HG02970 (cell line): Measurements from ENCODE around the gene LRRC45.

Source experiments
- ATAC-seq: cut with Tn5 transposase; IDR thresholded peaks from one replicate; pipeline ENCODE4 v1.9.1; 2021; ENCODE audit warnings: mild to moderate bottlenecking, moderate library complexity, moderate number of reproducible peaks; ENCODE audit not compliant: unreplicated experiment, low FRiP score

LRRC45 gene

DNA sequence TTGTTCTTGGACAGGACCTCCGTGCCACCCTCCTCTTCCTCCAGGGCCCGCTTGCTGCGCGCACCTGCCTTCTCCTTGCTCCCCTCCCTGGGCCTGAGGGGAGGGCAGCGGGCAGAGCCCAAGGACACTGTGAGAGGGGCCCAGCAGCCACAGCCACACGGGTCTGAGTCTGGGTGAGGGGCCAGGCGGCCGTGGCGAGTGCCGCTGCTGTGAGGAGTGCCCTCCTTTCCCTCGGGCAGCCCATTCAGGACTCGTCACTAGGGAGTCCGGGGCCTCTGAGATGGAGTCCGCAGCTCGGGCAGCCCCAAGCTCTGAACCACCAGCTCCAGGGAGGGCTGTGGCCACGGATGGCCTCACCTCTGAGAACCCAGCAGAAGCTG, 36.9 kb downstream of the LRRC45 start:
- no peak for ATAC-seq

DNA sequence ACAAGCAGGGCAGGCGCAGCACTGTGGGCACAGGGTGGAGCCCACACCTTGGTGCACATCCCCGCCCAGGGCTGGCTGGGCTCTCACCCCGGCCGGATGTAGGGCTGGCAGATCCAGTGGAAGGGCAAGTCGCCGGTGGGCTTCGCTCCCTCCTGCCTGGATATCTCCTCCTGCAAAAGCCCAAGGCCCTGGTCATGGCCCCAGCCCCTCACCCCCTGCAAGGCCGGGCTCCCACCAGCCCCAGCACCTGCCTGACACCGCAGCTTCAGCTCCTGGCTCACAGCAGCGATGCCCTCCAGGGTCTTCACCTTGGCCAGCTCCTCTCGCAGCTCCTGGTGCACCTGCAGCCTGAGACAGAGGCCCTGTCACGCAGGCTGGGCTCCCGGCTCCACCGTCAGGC, 37.5 kb downstream of the LRRC45 start:
- ATAC-seq: no peak

DNA sequence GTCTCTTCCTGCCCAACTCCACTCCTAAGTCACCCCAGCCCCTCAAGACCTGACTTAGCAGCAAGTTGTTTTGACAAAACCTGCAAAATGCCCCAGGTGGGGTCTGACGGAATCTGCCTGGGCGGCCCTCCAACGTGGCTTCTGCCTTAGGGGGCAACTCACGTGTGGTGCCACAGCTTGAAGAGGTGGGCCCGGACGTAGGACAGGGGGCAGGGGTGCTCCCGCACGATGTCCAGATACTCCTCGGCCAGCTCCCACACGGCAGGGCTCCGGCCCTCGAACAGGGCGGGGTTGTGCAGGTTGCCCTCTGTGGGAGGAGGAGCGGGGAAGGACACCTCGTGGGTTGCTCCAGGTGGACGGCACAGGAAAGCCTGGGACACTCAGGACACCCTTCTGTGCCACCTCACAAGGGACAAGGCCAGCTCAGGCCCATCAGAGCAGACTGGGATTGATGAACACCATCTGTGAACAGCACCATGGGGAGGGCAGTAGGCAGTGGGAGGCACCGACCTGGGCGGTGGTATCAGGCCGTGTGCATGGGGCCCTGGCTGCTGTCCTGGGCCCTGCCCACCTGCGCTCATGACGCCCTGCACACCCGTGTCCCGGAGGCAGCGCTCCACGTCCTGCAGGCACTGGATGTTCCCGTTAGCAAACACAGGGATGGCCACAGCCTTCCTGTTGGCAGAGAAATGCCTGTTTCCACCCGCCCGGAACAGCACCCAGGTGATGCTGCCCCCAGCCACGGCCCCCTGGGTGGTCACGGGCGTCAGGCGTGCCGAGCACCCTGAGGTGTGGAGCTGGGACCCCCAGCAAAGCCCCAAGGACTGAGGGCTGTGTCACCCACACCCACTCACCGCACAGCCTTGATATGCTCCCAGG, 38.2 kb downstream of the LRRC45 start:
- no peak for ATAC-seq

DNA sequence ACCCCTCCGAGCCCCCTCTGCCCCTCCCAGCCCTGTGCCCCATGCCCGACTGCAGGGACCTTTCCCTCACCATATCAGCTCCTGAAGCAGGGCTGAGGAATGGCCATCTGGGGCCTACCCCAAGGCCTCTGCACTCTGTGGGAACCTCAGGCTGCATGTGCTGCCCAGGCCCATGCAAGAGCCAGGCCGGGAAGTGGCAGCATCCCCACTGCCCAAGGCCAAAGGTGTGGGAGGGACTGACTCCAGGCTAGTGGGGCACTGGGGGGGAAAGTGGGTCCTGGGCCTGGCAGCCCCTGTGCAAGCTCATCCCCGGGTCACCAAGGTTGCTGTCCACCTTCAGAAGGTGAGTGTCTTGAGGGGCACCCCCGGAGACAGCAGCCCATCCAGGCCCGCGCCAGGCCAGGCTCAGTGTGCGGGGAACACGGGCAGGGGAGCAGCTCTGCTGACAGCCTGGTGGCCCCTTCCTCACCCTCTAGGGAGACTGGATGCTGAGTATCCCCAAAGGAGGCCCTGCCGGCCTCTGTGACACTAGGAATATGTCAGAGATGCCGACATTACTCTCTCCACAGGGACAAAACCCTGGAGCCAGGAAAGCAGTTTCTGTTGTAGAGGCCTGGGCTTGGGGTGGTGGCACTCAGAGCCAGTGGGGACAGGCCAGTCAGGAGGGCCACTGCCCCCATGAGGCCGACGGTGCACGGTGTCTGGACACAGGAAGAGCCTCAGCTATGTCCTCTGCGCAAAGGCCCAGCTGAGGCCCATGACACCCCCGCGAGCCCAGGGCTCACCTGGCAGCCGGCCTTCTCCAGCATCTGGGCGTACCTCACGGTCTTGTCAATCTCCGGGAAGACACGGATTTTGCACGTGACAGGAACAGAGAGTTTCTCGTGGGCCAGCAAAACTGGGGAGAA, 39.2 kb downstream of the LRRC45 start:
- ATAC-seq: no peak

DNA sequence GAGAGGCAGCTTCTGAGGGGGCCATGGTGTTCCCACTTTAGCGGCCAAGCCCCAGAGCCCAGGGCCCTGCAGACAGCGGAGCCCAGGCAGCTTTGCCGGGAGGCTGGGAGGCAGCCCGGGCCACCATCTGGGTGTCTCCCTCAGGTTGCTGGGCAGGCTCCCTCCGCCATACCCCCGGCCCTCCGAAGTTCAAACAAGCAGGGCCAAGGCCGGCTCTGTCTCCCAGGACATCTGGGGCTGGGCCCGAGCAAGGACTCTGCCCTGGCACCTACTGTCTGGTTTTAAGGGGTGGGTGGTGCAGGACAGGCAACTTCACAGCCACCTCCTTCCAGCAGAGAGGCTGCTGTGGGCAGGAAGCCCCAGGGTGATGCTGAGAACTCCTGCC, 39.9 kb downstream of the LRRC45 start:
- ATAC-seq: no peak

DNA sequence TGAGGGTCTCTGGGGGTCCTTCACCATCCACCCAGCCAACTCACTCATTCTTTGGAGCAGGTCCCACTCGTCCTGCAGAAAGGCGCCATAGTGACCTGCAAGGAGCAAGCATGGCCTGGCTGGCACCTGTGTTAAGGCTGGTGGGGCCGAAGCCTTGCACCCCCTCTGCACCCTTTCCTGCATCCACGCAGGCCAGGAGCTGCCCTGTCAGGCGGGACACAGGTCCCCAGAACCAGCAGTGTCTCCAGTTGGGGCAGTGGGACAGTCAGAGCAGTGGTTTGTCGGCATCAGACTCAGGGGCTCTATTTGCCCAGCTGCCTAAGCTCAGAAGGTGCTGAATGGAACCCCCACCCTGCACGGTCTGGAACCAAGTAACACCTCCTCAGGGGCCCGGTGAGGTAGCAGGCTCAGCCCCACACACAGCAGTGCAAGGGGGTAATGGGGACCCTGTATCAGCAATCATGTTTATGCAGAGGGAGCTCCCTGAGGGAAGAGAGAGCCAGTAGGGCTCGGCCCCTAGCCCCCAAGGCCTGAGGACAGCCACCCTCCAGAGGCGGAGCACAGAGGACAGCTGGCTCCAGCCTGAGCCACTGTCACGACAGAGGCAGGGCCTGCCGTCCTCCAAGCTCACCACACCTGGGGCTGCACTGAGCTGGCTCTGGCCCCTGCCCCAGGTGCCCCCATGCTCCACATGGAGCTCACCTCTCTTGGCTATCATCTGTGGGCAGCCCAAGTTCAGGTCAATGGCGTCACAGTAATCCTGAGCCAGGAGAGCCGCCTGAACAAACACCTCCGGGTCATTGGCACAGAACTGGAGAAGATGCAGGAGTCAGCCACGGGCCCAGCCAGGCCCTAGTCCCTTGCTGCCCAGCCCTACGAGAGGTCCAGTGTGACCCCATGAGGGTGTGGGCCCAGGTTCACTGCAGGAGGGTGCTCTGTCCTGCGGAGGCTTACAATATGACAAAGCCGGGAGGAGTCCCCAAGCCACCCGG, 40.6 kb downstream of the LRRC45 start:
- ATAC-seq: no peak

DNA sequence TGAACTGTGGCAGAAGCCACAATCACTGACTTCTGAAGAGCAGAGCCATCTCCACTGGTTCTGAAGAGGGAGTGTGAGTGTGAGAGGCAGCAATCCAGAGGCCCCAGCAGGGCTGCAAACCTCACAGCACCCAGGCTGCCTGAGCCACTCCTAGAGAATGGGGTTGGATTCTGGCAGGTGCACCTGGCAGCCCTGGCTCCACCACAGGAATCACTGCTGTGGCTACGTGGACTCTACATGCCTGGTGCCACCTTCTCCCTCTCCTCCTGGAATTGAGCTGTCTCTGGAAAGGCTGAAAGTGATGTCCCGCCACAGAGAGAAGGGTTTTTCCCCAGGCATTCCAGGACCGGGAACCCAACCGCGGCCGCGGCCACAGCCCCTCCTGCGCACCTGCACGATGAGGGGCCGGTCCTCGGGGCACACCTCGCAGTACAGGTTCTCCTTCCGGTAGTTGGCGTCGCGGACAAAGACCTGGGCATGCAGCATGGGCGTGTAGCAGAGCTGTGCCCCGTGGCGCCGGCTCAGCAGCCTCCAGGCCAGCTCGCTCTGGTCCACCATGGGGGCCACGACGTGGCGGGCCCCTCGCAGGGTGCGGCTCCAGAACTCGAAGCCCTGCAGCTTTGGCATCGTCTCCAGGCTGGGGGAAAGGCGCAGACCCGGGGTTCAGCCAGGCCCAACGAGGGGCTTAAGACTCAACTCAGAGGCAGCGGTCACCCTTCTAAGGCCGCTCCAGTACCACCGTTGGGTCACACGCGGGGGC, 41.5 kb downstream of the LRRC45 start:
- ATAC-seq: no peak

DNA sequence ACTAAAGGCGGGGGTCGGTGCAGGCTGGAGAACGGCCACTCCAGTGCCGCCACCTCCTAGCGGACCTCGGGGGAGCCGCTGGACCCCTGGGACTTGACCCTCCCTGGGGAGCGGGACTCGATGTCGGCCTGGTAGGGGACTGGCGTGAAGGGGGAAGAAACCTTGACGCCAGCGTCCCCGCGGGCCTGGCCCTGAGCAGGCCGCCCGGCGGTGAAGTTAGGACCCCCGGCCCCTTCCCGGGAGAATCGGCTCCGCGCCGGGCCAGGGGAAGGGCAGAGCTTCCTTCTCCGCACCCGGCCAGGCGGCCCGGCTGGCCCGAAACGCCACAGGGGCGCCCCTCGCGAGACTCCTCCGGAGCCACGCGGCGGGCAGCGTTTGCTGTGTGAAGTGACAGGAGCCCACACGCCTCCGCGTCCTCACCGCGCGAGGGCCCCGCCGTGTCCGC, 42.1 kb downstream of the LRRC45 start:
- peak; percentile 24 for ATAC-seq

DNA sequence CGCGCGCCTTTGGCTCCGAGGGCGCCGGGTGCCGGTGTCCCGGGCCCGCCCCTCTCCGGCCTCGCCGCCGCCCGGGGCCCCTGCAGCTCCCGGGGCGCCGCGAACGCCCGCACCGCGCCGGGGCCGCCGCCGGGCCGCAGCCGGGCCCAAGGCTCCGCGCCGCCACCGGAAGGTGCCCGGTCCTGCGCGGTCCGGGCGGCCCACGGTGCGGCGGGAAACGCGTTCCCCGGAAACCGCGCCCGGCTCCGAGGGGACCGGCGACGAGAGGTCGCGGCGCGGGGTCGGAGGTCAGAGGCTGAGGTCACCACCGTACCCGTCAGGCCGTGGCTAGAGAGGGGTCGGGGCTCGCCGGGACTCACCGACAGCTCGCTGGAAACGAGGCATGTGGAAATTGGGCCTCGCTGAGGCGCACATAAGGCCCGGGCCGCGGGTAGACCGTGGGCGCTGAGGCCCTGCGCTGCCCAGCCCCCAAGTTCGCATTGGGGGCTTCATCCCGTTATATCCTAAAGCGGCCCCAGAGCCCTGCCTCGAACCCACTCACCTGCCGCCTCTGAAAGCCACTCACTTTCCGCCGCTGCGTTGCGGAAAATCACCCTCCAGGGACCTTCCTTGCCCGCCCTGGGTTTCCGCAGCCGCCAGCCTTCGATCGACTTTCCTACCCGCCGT, 42.7 kb downstream of the LRRC45 start, which contains the start of gene DUS1L:
TSS of gene DUS1L (minus strand) at position 167 of the 666 bp plus-strand sequence. CDS start 745 bp downstream, outside the sequence.
- peak; percentile 59 for ATAC-seq

DNA sequence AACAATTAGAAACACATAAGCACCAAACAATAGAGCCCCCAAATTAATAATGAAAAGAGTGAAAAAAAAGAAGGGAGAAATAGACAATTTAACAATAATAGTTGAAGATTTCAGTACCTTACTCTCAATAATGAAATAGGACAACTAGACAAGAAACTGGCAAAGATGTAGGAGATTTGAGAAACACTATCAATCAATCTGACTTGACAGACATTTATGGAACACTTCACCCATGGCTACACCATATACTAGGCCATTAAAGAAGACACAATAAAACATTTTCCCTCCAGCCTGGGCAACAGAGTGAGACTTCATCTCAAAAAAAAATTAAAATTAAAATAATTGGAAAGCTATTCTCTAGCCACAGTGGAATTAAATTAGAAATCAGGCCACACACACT, 47.5 kb downstream of the LRRC45 start:
- no peak for ATAC-seq

DNA sequence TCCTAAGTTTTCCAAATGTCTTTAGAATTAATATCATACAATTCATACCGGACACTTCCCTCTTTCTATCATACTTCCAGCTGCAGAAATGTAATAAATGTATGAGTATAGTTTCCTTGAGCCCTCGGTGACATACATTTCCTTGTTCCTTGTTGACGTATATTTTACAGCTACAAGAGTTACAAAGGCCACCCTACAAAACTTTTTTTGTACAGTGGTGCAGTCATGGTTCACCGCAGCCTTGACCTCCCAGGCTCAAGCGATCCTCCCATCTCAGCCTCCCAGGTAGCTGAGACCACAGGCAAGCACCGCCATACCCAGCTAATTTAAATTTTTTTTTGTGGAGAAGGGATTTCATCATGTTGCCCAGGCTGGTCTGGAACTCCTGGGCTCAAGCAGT, 49.7 kb downstream of the LRRC45 start:
- ATAC-seq: no peak

DNA sequence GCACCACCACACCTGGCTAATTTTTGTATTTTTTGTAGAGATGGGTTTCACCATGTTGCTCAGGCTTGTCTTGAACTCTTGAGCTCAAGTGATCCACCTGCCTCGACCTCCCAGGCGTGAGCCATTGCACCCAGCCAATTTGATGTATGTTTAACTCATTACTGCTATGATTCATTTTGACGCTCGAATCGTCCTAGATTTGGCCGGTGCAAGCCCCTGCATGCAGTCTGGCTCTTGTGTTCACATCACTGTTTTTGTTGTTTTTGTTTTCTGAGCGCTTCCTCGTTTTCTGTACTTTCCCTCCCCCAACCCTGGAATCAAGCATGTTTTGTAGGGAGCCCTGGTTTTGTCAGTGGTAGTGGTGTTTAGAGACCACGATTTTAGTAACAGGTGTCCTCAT, 50.3 kb downstream of the LRRC45 start:
- no peak for ATAC-seq

DNA sequence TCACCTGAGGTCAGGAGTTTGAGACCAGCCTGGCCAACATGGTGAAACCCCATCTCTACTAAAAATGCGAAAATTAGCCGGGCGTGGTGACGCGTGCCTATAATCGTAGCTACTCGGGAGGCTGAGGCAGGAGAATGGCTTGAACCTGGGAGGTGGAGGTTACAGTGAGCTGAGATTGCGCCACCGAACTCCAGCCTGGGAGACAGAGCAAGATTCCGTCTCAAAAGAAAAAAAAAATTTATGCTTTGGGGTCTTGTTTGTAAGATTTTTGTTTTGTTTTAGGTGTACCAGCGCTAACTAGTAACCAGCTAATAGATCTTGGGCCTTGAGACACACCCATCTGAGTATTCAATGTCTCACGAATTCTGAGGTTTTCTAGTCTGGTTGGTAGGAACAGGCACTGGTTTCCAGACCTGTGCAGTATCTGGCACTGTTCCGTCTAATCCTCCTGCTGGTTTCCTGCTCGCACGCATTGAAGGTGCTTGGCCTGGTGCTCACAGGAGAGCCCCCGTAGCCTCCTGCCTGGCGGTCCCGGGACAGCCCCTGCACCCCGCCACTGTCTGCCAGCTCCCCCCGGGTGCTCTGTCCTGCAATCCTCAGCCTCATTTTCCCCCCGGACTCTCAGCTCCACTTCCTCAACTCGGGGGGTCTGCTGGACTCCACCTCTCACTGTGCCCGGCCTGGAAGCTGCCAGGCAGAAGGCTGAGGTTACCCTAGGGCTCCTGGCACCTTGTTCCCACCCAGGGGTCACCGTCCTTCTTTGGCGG, 53.1 kb downstream of the LRRC45 start:
- no peak for ATAC-seq

DNA sequence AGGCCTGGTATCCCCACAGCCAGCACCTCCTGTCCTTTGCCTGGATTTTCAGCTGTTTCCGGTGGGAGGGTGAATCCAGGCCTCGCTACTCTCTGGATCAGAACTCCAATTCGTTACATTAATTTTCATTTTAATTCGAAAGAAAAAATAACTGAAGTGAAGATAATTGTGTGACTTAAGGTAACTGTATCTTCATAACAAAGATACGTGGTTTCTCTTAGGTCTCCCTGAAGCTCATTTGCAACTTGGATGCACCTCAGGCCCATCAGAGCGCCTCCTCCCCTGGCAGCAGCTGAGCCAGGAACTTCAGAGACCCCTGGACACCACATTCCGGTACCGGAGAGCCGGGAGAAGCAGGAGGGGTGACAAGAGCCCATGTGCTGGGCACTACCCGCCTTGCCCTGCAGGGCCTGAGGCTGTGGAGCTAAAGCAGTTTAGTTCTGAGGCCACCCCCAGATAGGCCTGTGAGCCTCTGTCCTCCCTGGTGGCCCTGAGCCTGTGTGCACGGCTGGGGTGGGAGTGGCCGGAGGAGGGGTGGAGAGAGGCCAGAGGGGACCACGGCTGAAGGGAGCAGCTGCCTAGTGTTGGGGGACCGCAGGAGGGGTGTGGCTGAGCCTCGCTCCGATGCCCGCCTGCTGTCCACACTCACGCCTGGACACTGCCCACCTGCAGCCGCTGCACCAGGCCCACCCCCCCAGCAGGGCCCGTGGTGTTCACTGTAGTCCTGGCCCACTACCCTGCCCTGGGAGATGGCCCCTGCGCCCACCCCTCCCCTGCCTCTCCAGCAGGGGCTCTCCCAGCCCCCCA, 53.9 kb downstream of the LRRC45 start:
- ATAC-seq: no peak

DNA sequence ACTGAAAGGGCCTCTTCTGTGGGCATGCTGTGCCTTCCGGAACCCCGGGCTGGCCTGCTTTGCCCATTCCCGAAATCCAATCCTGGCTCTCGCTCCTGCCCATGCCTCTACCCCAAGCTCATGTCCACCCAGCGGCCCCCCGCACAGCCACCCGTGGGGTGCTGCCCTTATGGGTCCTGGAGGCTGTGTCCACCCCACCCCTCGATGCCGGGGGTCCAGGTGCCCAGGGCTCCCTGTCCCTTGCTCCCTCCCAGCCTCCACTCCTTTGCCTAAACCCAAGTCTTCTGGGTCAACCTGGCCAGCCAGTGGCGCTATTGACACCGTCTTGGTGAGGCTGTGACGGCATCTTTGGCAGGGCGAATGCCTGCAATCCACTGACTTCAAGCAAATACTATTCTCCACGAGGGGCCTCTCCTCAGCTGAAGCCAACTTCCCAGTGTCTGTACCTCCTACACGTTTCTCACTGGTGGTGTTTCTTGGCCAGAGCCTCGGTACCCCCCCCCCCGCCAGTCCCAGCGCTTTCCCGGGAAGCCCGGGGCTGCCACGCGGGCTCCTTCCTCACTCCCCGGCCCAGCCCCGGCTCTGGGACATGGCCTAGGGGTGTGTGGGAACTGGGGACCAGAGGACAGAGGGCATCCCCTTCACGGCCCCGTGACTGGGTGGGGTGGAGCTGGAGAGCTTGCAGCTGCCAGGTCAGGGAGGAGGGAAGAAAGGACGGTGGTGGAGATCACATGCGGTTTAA, 54.7 kb downstream of the LRRC45 start:
- no peak for ATAC-seq

DNA sequence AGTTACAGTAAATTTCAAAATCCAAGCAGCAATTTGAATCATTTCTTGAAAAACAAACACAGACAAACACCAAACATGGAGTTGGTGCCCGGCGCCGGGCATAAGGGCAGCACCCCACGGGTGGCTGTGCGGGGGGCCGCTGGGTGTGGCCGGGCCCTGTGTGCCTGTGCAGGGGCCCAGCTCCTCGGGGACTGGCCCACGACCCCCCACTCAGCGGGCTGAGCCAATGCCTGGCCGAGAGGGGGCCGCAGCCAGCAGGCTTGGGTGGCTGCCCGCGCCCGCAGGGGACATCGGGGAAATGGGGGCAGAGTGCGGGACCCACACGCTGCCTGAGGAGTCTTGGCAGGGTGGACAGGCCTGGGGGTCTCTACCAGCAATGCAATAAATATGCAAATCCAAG, 55.3 kb downstream of the LRRC45 start:
- ATAC-seq: no peak
